HuH-7 (cell line): Measurements from ENCODE around the gene ECI1.
"Not testable (repeated sequence)": the region's sequence is repeated elsewhere in the genome, so short reads cannot be mapped to it uniquely, and the experiment has no call there.

Experiments used
- DNase-seq: peaks from one replicate; pipeline ENCODE4 v3.0.0; 2011; ENCODE audit warnings: low spot score

Gene ECI1

DNA sequence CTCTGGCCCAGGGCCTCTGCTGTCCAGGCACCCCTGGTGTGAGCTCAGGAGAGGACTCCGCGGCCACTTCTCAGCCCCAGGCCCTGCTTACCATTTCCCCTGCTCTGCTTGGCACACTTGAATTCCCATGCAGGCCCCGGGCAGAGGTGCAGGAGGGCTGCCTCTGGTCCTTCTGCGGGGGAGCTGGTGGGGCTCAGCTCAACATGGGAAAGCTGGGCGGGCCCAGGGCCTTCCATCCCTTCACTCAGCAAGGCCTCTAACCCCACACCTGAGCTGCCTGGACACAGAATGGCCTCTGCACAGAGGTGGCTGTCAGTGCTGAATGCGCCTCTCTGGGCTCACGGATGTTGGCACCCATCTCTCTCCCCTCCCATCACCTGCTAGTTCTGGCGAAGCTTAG, 29.1 kb upstream of the ECI1 start:
- DNase-seq = no peak

DNA sequence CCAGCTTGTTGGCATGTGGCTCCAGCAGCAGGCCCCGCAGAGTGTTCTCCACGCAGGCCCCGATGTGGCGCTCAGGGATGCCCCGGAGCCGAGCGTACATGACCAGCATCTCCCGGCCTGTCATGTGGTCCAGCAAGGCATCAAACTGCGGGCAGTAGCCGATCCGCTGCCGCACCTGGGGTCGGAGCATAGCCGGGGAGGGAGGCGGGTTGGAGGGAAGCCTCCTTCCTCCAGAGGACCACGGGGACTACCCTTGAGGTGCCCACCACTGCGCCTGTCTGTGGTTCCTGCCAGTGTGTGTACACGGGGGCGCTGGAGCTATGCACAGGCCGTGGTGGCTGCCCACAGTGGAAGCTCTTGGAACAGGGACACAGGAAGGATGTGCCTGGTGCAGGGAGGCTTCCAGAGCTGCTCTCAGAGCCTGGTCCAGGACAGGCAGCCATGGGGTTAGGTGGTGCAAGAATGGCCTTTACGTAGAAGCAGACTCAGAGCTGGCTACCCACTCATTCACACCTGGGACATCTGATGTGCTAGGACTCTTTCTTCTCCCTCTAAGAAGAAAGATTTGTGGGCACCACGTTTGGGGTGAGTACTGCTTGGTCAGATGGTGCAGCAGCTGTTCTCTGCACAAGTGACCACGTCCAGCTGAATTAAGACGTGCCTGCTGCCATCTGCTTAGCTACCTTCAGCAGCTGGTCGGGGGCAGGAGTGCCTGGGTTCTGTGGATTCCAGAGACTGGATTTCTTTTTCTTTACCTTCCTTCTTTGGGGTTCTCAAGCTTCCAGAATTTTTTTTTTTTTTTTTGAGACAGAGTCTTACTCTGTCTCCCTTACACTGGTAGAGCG, 27.8 kb upstream of the ECI1 start:
- no peak for DNase-seq

DNA sequence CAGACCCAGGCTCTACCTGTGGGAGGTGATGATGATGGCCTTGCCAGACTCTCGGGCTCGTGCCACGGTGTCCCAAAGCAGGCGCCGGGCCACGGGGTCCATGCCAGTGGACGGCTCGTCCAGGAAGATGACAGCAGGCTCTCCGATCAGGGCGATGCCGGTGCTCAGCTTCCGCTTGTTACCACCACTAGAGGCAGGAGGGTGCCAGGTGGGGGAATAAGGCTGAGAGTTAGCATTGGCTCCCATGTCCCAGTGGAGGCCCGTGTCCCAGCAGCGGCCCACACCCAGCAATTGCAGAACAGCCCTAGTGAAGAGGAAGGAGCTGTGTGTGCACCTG, 26.9 kb upstream of the ECI1 start:
- peak; percentile 66 for DNase-seq

DNA sequence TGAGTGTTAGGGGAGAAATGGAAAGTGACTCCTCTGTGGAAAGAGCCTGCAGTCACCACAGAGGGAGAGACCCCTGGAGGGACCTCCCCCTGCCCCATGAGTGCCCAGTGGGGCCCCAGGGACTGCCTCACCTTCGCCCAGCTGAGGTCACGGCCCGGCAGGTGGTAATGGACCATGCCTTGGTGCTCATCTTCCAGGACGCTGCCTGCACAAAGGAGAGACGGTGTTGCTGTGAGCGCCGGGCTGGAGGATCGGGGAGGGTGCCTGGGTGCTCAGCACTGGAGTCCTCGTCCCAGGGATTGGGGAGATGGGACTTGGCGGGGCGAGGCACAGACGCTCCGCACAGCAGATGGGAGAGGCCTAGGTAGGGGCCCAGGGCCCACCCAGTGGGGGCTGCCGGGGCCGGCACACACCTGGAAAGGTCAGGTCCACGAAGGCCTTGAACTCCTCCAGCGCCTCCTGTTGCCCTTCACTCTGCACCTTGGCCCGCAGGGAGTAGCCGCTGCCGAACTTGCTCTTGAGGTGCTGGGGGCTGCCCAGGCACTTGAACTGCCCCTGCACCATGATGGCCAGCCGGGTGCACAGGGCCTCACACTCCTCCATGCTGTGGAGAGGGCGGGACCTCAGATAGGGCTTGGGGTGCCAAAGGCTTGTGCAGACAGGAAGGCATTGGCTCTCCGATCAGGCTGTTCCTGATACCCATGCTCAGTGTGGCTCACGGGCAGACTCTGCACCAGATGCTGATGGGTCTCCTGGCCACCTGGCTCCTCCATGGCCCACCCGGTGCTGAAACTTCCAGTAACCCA, 26.3 kb upstream of the ECI1 start:
- DNase-seq = no peak

DNA sequence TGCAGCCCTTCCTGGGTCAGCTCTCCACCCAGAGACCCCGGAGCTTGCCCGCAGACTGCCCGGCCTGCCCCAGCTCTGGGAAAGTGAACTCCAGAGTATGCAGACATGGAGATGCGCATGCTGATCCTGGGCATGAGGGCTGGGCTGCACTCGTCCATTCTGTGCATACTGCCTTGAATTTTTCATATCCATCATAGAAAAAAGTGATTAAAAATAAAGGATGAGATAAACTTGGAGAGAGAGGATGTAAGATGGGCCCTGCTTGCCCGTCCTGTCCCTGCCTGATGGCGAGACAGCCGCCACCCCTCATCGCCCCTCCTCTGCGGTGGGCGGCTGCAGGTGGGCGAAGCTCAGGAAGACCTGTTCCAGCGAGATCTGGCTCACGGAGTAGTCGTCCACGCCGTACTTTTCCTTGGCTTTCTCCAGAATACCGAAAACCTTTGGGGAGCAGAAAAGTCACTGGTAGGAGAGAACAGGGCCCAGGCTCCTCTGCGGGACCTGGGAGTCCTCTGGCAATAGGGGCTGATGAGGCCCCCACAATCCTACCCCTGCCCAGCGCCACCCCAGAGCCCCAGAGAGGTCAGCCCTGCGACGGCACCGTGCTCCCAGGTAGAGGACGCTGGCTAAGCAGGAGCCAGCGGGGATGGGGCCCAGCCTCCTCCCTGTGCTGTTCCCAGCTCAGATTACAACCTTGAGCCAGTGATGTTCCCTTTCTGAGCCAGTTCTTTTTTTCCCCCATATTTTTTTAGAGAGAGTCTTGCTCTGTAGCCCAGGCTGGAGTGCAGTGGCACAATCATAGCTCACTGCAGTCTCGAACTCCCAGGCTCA, 25.2 kb upstream of the ECI1 start:
- no peak for DNase-seq

DNA sequence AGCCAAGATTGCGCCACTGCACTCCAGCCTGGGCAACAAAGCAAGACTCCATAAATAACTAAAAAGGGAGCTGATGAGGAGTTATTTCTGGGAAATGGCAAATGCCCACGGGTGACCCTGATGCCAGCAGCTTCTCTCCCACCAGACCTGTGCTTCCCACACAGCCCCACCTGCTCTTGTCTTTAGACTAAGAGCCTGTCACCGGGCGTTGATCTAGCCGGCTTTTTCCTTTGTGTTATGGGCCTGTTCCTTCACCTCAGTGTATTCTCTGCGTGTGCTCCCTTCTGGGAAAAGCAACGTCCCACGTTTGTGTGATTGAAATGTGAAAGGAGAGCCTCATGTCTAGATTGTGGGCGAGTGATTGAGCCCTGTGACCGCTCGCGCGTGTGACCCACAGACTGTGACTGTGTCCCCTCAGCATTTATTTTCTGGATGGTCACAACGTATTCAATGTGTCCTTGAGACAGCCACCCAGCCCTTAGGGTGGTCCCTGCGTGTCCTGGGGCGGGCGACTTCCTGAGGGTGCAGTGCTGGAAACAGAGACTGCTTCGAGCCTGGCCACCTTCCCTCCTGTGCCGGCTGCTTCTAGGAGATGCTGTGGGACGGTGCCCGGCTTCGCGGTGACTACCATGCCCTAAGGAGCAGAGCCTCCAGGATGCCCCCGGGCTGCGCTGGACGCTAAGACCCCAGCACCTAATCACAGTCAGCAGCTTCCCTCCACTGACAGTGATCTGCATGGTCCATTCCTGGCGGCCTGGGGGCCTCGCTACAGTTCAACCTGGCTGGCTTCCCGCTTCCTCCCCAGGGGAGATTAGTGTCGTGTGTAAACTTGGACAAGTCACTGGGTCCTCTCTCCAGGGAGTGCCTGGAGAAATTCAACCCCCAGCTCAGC, 24.3 kb upstream of the ECI1 start:
- no peak for DNase-seq

DNA sequence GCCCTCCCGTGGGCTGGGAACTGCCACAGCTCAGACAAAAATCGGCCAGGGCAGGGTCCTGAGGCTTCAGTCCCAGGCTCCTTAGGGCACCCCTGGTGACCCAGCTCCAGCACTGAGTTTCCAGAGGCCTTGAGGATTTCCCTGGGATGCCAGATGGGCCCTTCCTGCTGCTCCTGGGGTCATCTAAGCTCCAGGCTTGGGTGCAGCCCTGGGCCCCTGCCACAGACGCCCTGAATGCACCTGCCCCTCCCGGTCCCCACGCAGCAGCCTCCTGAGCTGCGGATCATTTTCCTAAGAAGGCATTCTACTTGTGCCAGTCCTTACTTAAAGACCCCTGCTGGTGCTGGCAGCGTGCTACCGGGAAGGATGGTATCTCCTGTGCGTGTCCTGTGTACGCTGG, 22.5 kb upstream of the ECI1 start:
- no peak for DNase-seq

DNA sequence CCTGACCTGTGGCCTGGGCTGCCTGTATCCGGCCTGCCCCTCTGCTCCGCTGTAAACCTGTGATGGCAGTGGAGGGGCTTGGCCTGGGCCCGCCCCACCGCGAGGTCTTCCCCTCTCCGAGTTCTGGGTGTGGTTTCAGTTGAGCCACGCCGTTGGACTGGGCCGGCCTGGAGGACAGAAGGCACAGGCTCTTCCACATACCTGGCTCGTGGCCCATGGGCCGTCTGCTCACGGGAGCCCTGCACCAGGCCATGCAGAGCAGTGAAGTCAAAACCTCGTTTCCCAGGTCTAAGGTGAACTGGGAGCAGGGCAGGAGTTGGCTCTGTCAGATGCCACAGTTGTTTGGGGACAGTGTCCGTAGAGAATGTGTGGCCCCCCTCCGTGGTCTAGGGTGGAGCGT, 22.1 kb upstream of the ECI1 start:
- no peak for DNase-seq

DNA sequence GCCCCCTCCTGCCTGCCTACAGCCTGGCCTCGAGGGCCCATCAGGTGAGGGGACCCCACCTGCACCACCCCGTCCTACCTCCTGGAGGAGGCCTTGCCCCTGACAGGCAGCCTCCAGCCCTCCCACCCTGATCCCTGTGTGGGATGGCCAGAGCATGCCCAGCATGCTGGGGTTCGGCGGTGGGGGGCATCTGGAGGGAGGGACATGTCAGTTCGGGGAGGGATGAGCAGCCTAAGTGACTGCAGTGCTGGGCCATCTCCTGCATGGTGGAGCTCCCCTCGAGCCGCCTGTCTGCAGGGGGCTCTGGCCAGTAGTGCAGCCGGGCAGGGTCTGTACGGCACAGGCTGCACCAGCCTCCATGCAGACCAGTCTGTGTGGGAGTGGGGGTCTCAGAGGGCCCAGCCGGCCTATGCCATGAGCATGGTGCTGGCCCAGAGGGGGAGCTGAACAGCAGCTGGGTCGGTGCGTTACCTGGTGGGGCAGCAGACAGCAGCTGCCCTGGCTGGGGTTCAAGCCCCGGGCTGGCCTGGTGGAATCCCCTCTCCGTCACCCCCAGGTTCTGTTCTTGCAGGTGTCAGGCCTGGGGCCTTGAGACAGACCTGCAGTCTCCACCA, 20.6 kb upstream of the ECI1 start:
- no peak for DNase-seq

DNA sequence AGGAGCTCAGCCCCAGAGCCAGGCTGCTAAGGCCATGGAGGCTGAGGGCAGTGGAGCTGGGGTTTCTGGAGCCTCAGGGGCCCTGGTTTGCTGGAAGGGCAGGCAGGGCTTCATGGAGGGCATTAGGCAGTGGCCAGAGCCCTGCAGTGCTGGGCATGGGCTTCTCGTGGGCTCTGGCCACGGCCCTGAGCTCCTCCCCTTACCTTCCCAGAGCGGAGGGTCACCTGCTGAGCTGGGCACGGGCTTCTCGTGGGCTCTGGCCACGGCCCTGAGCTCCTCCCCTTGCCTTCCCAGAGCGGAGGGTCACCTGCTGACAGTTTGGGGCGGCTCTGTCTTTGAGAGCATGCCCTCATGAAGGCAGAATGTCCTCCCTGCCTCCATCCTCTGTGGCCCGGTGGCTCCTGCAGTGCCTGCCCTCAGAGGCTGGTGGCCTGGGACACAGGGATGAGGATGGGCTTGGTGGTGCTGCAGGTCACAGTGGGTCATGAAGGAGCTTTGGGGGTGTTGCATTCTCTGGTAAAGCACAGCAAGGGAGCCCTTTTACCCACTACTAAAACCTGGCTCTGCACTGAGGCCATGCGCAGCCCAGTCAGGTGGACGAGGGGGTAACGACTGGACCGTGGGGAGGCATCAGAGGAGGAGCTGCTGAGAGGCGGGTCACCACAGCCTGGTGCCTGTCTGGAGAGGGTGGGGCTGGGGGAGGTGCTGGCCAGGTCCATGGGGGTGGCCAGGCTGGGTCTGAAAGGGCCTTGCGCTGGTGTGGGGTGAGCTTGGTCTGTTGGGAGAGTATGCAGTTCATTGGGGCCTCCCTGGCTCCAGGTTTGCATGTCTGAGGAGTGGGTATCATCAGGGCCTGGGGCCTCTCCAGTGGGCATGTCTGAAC, 19.4 kb upstream of the ECI1 start:
- no peak for DNase-seq

DNA sequence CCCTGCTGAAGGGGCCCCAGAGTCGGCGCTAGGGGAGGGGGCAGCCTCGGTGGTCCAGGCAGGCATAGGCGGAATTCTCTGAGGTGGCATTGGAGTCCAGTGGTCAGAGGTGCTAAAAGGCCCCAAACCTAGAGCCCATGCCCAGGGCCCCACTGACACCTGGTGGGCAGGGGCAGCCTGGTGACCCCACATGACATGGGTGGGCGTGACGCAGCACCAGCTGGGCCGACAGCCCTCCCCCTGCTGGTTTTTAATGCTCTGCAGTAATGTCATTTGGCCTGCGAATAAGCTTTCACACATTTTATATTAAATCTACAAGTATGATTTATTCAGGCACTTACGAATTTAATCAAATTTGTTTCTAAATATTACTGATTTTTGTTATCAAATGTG, 18.7 kb upstream of the ECI1 start:
- DNase-seq = no peak

DNA sequence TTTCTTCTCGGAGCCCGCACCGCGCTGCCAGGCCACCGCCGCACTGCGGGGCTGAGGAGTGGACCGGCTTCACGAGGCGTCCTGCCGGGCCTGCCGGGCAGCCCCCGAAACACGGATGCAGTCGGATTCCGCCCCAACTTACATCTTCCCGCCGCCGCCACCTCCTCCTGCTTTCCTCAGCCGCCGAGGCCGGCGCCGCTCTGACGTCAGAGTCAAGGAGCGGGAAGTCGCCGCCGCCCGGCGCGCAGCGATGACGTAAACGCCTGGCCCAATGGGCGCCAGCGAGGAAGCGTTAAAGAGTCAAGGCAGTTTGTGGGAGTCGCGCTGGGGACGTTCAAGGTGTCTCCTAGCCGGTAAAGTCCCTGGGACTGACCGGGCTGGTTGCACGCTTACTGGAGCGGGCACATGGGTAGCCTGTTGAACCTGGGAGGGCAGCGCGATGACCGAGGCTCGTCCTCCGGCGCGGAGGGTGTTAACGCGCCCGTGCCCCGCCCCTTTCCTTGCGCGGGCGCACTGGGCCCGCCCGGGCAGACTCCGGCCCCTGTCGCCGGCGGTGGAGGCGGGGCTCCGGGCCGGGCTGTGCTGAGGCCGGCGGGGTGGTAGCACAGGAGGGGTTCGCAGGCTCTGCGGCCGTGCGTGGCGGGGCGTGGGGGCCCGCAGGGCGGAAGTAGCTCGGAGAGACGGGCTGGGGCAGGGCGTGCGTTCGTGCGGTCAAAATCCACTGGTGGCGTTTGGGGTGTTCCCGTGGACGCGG, 16.7 kb upstream of the ECI1 start, which contains the start of gene RNPS1:
RNPS1 (minus strand) TSS at position 214 of the 754 bp plus-strand sequence. CDS start 3,483 bp downstream, outside the sequence.
- peak; percentile 98 for DNase-seq

DNA sequence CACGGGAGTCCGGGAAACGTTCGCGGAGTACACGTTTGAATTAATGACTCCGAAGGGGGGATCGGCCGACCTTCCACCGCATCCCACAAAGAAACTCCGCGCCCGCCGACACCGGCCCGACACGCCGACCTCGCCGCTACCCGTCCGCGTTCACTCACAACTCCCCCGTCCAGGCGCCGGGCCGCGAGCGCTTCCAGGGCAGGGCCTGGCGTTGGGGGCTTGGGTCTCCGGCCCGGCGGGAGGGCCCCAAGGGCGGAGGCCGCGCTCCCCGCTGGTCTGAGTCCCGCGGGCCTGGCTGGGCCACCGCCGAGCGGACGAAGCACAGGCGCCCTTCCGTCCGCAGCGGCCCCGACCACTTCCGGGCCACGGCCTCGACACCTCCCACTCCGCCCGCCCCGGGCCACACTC, 16.1 kb upstream of the ECI1 start:
- DNase-seq = peak; percentile 52

DNA sequence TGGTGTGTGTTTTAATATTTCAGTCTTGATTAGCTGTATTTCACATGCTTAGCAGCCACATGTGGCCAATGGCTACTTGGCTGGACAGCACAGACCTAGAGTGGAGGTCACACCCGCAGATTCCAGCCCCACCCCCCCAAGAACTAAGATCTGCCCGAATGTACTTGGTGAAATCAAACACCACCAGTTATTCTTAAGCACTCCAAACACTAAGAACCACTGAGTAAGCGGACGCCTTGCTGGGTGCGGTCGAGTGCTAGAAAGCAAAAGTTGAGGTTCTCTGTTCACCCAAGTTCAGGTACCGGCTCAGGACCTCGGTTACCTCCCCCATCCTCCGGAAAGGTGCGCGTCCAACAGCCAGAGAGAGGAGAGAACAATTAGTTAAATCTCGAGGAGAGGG, 15.5 kb upstream of the ECI1 start:
- DNase-seq = not testable (repeated sequence)

DNA sequence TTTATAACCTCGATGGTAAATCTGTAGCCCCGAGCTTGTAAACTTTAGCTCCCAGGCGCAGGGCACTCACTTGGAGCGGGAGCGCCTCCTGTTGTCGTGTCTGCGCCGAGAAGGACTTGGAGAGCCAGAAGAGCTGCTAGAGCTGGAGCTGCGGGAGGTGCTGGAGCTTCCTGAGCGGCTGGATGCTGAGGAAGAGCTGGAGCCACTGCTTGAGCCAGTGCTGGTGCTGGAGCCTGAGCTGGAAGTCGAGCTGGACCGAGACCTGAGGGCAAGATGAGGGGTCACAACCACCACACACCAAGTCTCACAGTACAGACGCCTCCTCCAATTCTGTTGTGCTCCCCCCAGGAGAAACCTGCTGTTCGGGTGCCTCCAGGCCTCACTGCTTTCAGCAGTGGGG, 11.6 kb upstream of the ECI1 start:
- not testable (repeated sequence) for DNase-seq

DNA sequence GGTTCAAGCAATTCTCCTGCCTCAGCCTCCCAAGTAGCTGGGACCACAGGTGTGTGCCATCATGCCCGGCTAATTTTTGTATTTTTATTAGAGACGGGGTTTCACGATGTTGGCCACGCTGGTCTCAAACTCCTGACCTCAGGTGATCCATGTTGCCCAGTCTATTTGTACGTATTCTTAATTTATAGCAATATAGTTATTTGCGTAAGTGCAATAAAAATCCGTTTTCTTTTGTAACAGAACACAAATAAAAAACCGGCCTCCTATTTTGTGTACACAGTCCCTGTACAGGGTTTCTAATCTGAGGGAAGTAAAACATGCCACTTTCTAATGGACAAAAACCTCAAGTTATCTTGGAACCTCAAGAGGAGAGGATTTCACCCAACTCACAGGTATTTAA, 8.9 kb upstream of the ECI1 start:
- no peak for DNase-seq

DNA sequence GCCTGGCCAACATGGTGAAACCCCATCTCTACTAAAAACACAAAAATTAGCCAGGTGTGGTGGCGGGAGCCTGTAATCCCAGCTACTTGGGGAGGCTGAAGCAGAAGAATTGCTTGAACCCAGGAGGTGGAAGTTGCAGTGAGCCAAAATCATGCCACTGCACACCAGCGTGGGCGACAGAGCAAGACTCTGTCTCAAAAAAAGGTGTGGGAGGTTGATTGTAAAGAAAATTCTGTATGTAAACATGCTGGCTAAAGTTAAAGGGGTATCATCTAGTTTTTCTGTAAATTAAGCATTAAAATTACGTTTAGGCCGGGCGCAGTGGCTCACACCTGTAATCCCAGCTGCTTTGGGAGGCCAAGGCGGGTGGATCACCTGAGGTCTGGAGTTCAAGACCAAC, 7.1 kb upstream of the ECI1 start:
- DNase-seq = not testable (repeated sequence)

DNA sequence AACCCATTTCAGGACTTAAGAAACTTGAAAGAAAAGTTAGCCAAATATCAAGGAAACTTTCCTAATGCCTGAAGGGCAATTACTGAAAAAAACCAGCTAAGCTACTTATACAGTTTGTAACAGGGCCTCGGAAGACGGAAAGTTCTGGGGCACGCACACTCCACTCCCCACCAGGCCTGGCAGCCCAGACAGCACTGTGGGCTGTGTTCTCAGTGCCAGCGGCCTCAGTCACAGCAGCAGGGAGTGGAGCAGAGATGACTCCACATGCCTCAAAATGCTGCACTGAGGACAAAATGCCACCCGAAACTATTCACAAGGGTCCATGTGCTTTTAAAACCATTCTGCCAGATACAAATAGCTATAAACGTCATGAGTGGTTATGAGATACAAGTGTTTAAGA, 6.3 kb upstream of the ECI1 start:
- no peak for DNase-seq

DNA sequence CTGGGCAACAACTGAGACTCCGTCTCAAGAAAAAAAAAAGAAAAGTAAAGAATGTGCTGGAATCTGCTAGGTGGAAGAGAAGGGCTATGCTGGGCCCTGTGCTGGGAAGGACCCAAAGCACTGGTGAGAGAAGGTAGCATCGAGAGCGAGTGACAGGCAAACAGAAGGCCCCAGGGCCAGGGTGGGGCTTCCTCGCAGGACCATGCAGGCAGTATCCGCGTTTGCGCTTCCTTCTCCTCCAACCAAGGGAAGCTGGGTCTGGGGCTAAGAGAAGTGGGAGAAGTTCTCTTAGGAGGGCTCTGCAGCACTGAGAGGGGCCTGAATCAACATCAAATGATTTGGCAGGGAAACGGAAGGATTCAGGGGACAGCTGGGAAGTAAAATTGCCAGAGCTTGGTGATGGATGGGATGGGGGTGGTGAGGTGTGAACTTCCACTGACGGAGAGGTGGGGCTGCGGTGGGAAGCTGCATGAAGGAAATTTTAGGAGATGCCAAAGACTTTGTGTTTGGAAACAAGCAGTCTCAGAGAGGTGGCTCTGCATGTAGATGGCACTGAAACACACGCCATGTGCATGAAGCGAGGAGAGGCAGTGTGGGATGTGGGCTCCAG, 5.2 kb upstream of the ECI1 start:
- DNase-seq = no peak
